ENCODE data around the gene PCSK5.

DNA sequence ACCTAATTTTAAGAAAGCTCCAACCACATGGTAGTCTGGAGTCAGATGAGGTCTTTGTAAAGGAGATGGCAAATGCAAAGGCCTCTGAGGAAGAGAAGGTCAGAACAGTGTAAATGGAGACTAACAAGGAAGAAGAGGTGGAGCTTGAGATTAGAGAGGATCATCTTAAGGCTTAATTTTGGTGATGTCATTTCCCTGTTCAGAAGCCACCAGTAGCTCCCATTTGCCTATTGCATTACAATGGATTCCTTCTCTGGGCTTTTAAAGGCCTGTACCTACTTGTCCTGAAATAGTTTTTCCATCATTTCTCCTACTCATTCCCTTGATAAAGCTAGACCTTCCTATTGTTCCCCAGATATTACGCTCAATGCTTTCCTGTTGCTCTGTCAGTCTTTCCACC lies 16.1 kb downstream of the PCSK5 start:
- TF ChIP-seq ZNF274 (IDR thresholded peaks at IDR 0.05; ENCODE audit: low read depth, low read length) (no peak), SUZ12 (IDR thresholded peaks at IDR 0.05; ENCODE audit: extremely low read depth, insufficient read depth, insufficient read length) (no peak)
